Breast epithelium (tissue), 3 donors: ENCODE data around the gene KCNIP1.

Experiments
- CTCF ChIP-seq, 3 donors: fragments of 450-650 bp; IDR thresholded peaks; one replicate each; pipeline ENCODE4 v1.5.1; 2016 to 2017; ENCODE audit warnings: antibody characterized with exemption in 3 of 3, mild to moderate bottlenecking in 3 of 3, moderate library complexity in 3 of 3
- POLR2A ChIP-seq: fragments of 450-650 bp; IDR thresholded peaks from one replicate; pipeline ENCODE4 v1.6.1; 2016; ENCODE audit warnings: antibody characterized with exemption, mild to moderate bottlenecking, moderate library complexity
- POLR2AphosphoS5 ChIP-seq, 3 donors: sonication (generic); formaldehyde crosslinking; IDR thresholded peaks; one replicate each; pipeline ENCODE4 v1.6.1; 2017; ENCODE audit warnings: antibody characterized with exemption in 3 of 3

- no peak for TF ChIP-seq CTCF (IDR thresholded peaks at IDR 0.05)
- no peak for TF ChIP-seq POLR2AphosphoS5 (IDR thresholded peaks at IDR 0.05)
- no peak for TF ChIP-seq POLR2A
Observed at GRCh38 chr5:170721681-170722080, 217.9 kb downstream of the KCNIP1 start.
